ENCODE results near the gene CSNK1G3. TPM values are rescaled to one million over a fixed set of nuclear protein-coding genes. Genes with fewer than 3 reads are reported as not detected.

Gene CSNK1G3
- total RNA-seq, 1 experiment from 2014 or later, result 110 TPM

DNA sequence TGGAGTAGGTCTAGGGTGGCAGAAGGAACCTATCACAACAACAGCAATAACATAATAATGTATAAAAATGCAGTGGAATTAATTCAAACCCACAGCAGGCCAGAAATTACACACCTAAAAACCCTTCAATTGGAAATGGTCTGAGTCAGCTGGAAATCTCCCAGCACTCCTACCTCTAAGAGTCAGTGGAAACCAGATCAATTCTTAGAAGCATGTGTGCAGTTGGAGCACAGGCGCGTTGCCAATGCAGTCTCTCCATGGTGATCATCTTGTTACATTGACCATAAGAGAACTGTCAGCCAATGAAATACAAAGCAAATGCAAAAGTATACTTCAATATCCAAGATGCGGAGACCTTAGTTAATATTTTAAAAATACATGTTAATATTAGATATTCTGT lies 15.1 kb upstream of the CSNK1G3 start:
- Mint-ChIP-seq H3K36me3 (ENCODE audit: insufficient read depth, unreplicated experiment) (peaks cover 5% of the 10 kb centered on the region), H3K27me3 (ENCODE audit: insufficient read depth, unreplicated experiment) (no peaks in the 10 kb centered on the region), H3K27ac (ENCODE audit: low read depth, unreplicated experiment) (peak overlapping the region; percentile 74), H3K4me1 (ENCODE audit: insufficient read depth, unreplicated experiment) (peaks cover 23% of the 10 kb centered on the region), H3K9me3 (ENCODE audit: unreplicated experiment) (no peaks in the 10 kb centered on the region), H3K4me3 (ENCODE audit: unreplicated experiment) (peak overlapping the region; percentile 32)
- BruUV-seq (replicated peaks), result no TSS peak
- DNase-seq (ENCODE audit: unreplicated experiment), result peak; percentile 70
- ChIA-PET POLR2A (interaction anchor here (1.0 to 6.2 kb wide), 10 partner anchors 9 to 74 kb away, joined by 3 to 86 read pairs (median 5); partner anchors contain the start of genes CEP120 and CSNK1G3), CTCF (interaction anchor here (0.6 to 2.3 kb wide), 6 partner anchors 10 to 74 kb away, joined by 3 to 10 read pairs (median 3); partner anchors contain the start of gene CEP120)
- intact Hi-C loops (cut with micrococcal nuclease), result loop anchor here (1.0 to 5.0 kb wide), 2 partner anchors 74 to 1315 kb away; partner anchors contain the start of gene CEP120
- TF ChIP-seq, protein P1, sequence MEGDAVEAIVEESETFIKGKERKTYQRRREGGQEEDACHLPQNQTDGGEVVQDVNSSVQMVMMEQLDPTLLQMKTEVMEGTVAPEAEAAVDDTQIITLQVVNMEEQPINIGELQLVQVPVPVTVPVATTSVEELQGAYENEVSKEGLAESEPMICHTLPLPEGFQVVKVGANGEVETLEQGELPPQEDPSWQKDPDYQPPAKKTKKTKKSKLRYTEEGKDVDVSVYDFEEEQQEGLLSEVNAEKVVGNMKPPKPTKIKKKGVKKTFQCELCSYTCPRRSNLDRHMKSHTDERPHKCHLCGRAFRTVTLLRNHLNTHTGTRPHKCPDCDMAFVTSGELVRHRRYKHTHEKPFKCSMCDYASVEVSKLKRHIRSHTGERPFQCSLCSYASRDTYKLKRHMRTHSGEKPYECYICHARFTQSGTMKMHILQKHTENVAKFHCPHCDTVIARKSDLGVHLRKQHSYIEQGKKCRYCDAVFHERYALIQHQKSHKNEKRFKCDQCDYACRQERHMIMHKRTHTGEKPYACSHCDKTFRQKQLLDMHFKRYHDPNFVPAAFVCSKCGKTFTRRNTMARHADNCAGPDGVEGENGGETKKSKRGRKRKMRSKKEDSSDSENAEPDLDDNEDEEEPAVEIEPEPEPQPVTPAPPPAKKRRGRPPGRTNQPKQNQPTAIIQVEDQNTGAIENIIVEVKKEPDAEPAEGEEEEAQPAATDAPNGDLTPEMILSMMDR (IDR thresholded peaks at IDR 0.05; ENCODE audit: unreplicated experiment), result no peak

DNA sequence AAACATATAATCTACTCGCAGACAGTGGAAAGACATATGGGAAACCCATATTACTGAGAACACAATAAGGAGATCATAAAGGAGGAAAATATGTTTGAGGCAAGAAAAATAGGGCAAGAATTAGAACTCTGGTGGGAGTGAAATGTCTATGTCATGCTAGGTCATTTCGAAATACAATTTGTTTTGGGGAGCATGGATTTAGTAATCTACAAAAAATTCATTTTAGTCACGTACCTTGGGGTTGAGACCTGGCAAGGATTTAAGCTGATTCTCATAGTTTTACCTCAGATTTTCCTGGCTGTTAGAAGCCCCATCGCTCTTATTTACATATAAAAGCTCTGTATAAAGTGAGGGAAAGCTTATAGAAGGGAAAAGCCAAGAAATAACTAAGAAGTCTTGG lies 11.5 kb upstream of the CSNK1G3 start:
- TF ChIP-seq, protein P1 (IDR thresholded peaks at IDR 0.05; ENCODE audit: unreplicated experiment), result no peak
- CTCF ChIA-PET, result interaction anchor here (0.6 to 2.1 kb wide), 3 partner anchors 55 to 103 kb away, joined by 3 to 7 read pairs (median 5); partner anchors contain the start of gene CEP120
- POLR2A ChIA-PET, result interaction anchor here (0.7 to 2.2 kb wide), 6 partner anchors 10 to 77 kb away, joined by 3 to 15 read pairs (median 4); partner anchors contain the start of gene CSNK1G3
- H3K27ac Mint-ChIP-seq (ENCODE audit: low read depth, unreplicated experiment), result no peak overlapping the region
- no peak for DNase-seq (ENCODE audit: unreplicated experiment)
- H3K9me3 Mint-ChIP-seq (ENCODE audit: unreplicated experiment), result no peaks in the 10 kb centered on the region
- intact Hi-C loops (cut with micrococcal nuclease), result no loop called here
- BruUV-seq (replicated peaks), result no TSS peak
- peaks cover 23% of the 10 kb centered on the region for H3K4me1 Mint-ChIP-seq (ENCODE audit: insufficient read depth, unreplicated experiment)
- no peaks in the 10 kb centered on the region for H3K36me3 Mint-ChIP-seq (ENCODE audit: insufficient read depth, unreplicated experiment)
- H3K4me3 Mint-ChIP-seq (ENCODE audit: unreplicated experiment), result no peak overlapping the region
- no peaks in the 10 kb centered on the region for H3K27me3 Mint-ChIP-seq (ENCODE audit: insufficient read depth, unreplicated experiment)

DNA sequence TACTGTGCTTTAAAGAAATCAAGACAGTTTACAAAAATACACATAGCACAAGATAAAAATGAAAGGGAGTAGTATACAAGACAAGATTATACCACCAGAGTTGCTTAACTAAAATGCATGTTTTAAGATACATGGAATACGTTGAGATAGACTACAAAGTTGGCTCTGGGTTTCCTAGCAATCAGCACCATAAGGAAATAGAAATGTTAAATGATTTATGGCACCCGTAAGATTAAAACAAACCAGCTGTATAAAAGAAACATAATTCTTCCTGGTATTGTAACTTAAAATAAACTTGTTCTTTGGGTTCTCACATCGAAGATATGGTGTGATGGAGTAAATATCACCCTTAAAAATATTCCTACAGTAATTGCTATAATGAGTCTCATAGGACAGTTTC lies 9.9 kb upstream of the CSNK1G3 start:
- no peaks in the 10 kb centered on the region for H3K36me3 Mint-ChIP-seq (ENCODE audit: insufficient read depth, unreplicated experiment)
- H3K9me3 Mint-ChIP-seq (ENCODE audit: unreplicated experiment), result no peaks in the 10 kb centered on the region
- no peaks in the 10 kb centered on the region for H3K27me3 Mint-ChIP-seq (ENCODE audit: insufficient read depth, unreplicated experiment)
- H3K27ac Mint-ChIP-seq (ENCODE audit: low read depth, unreplicated experiment), result no peak overlapping the region
- peaks cover 7% of the 10 kb centered on the region for H3K4me1 Mint-ChIP-seq (ENCODE audit: insufficient read depth, unreplicated experiment)
- POLR2A ChIA-PET, result interaction anchor here (1.6 to 2.2 kb wide), 2 partner anchors 10 to 78 kb away, joined by 4 to 15 read pairs; partner anchors contain the start of gene CSNK1G3
- no peak for DNase-seq (ENCODE audit: unreplicated experiment)
- CTCF ChIA-PET, result no interaction called here
- no peak overlapping the region for H3K4me3 Mint-ChIP-seq (ENCODE audit: unreplicated experiment)
- BruUV-seq (replicated peaks), result no TSS peak
- TF ChIP-seq, protein P1 (IDR thresholded peaks at IDR 0.05; ENCODE audit: unreplicated experiment), result no peak
- intact Hi-C loops (cut with micrococcal nuclease), result no loop called here

DNA sequence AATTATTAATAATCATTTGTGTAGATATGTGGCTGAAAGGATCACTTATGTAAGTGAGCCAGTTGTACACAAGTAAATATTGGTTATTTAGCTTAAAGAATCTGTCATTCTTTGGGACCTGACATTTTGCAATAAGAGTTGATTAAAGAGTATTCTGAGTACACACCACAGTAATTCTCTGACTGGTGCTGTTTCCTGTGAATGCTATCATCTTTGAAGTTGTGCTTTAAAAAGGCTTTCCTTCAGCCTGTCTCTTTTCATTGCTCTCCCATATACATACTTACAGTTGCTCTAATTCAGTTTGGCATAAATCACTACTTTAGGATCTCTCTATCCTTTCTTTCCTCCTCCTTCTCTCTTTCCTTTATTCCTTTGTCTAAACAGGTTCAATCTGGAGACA lies 8.7 kb upstream of the CSNK1G3 start:
- BruUV-seq (replicated peaks), result no TSS peak
- H3K9me3 Mint-ChIP-seq (ENCODE audit: unreplicated experiment), result no peaks in the 10 kb centered on the region
- TF ChIP-seq, protein P1 (IDR thresholded peaks at IDR 0.05; ENCODE audit: unreplicated experiment), result no peak
- CTCF ChIA-PET, result no interaction called here
- no peaks in the 10 kb centered on the region for H3K27me3 Mint-ChIP-seq (ENCODE audit: insufficient read depth, unreplicated experiment)
- POLR2A ChIA-PET, result interaction anchor here (0.6 to 1.6 kb wide), 5 partner anchors 8 to 1267 kb away, joined by 3 to 14 read pairs (median 4); partner anchors contain the start of gene CSNK1G3
- intact Hi-C loops (cut with micrococcal nuclease), result no loop called here
- no peak overlapping the region for H3K27ac Mint-ChIP-seq (ENCODE audit: low read depth, unreplicated experiment)
- H3K36me3 Mint-ChIP-seq (ENCODE audit: insufficient read depth, unreplicated experiment), result no peaks in the 10 kb centered on the region
- H3K4me1 Mint-ChIP-seq (ENCODE audit: insufficient read depth, unreplicated experiment), result peaks cover 6% of the 10 kb centered on the region
- DNase-seq (ENCODE audit: unreplicated experiment), result no peak
- no peak overlapping the region for H3K4me3 Mint-ChIP-seq (ENCODE audit: unreplicated experiment)

Data from MCF 10A (cell line).